Naive thymus-derived CD8-positive, alpha-beta T cell (primary cell): ENCODE measurements around the gene ARID5B. TPM values are rescaled to one million over a fixed set of nuclear protein-coding genes. Genes with fewer than 3 reads are reported as not detected.

ENCODE experiments used
- ATAC-seq, 2 donors: fragments of 150-1000 bp; cut with Tn5 transposase in 1 of 2; sonication (Bioruptor Pico), chemical (Tn5 transposase) in 1 of 2; 1 replicate in 1 of 2; 2 replicates in 1 of 2; pipeline ENCODE4 v1.10.0; 2021; ENCODE audit warnings: mild to moderate bottlenecking in 2 of 2, moderate library complexity in 2 of 2
- POLR2A ChIA-PET: fragments of 350-600 bp; sonication (Branson Sonifier 250); formaldehyde crosslinking; loops from one replicate; lab custom pipeline; 2021; ENCODE audit warnings: antibody characterized with exemption; lab: Charles Lee
- DNase-seq, 10 donors: peaks; one replicate each; pipeline versions ENCODE4 v3.0.0 to v3.0.0-alpha.2; 2020 to 2022
- H3K27ac Mint-ChIP-seq, 10 donors: one replicate each; pipeline ENCODE4 v1.8.0; 2020 to 2022; ENCODE audit warnings: mild to moderate bottlenecking in 10 of 10, mixed read lengths in 10 of 10, moderate library complexity in 4 of 10, inconsistent platforms in 1 of 10
- H3K27me3 Mint-ChIP-seq, 5 donors: one replicate each; pipeline ENCODE4 v1.8.0; 2021 to 2022; ENCODE audit warnings: mixed read lengths in 5 of 5
- H3K36me3 Mint-ChIP-seq, 3 donors: one replicate each; pipeline ENCODE4 v1.8.0; 2020 to 2022; ENCODE audit warnings: mixed read lengths in 3 of 3, mild to moderate bottlenecking in 2 of 3, inconsistent platforms in 1 of 3
- H3K4me1 Mint-ChIP-seq, 4 donors: one replicate each; pipeline ENCODE4 v1.8.0; 2021 to 2022; ENCODE audit warnings: mixed read lengths in 4 of 4
- H3K4me3 Mint-ChIP-seq, 10 donors: one replicate each; pipeline ENCODE4 v1.8.0; 2020 to 2022; ENCODE audit warnings: mild to moderate bottlenecking in 10 of 10, mixed read lengths in 10 of 10, moderate library complexity in 6 of 10, inconsistent platforms in 1 of 10
- H3K9me3 Mint-ChIP-seq, 9 donors: one replicate each; pipeline ENCODE4 v1.8.0; 2020 to 2022; ENCODE audit warnings: mixed read lengths in 9 of 9, mild to moderate bottlenecking in 3 of 9, inconsistent platforms in 1 of 9, moderate library complexity in 1 of 9
- polyA plus RNA-seq, 3 donors: library from polyadenylated mRNA; unstranded; fragments of 300-500 nt; fragmentation: Illumina TruSeq; gene quantifications; one replicate each; pipeline ENCODE4 v1.2.3, GENCODE V29; 2021
- total RNA-seq, 8 experiments: library from RNA in 2 of 8; stranded (reverse) in 2 of 8; gene quantifications; one replicate each; pipeline ENCODE4 v1.2.3 and lab custom pipeline; 2021 to 2026

ARID5B gene
- total and polyA plus RNA-seq, 5 experiments from 2014 or later, result 9.6 to 22.5 (median 12.6) TPM

GRCh38 chr10:61901829-61902444, 438 bp downstream of the ARID5B start:
- H3K9me3 Mint-ChIP-seq, result no peaks in the 10 kb centered on the region
- no peaks in the 10 kb centered on the region for H3K36me3 Mint-ChIP-seq
- H3K27me3 Mint-ChIP-seq, result peaks cover 0 to 4% (median 0%) of the 10 kb centered on the region in 5 donors
- ATAC-seq (no peak), DNase-seq (peak in 1 of 10 donors; percentile 59)
- H3K4me1 Mint-ChIP-seq, result peaks cover 12 to 58% (median 48%) of the 10 kb centered on the region in 4 donors
- H3K27ac Mint-ChIP-seq, result peak overlapping the region; percentile 85 to 99 (median 94)
- peak overlapping the region; percentile 83 to 96 (median 91) for H3K4me3 Mint-ChIP-seq
- POLR2A ChIA-PET, result interaction anchor here (0.6 to 3.5 kb wide), 12 partner anchors 35 to 1453 kb away, joined by 3 to 24 read pairs (median 3); no protein-coding TSS in a partner anchor

DNA sequence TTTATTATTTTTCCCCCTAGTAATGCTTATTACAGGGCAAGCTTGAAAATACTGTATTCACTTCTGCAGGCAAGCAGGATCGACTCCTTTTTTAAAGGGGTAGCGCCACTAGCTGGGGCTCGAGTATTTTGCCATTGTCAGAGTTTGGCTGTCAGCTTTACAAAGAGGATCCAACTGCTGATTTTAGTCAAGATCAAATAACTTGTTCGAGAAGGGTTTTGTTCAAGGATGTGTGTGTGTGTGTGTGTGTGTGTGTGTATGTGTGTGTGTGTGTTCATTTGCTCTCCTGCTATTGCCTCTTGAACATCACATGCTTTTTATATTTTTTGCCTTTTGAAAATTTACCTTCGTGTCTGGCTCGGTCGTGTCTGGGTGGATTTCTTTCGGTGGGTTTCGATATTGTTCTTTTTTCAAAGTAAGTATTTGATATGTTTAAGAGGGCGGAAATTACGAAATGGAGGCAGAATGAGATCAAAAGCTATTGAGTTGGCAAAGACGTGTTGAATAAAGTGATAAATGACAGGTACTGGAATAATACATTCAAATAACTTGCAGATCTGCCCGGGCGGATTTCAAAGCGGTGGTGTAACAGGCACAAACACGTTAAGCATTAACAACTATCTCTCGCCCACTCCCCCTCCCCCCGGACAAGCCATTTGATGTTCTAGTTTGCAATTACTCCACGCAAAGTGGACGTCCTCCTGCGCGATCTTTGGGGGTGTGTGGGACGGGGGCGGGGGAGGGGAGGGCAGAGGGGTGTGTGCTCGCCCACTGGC, 1.1 kb downstream of the ARID5B start:
- peak overlapping the region; percentile 85 to 99 (median 94) for H3K27ac Mint-ChIP-seq
- peaks cover 11 to 53% (median 41%) of the 10 kb centered on the region in 4 donors for H3K4me1 Mint-ChIP-seq
- peak; percentile 11 to 88 (median 66) for DNase-seq
- H3K4me3 Mint-ChIP-seq, result peak overlapping the region; percentile 83 to 96 (median 91)
- peak; percentile 62 to 70 for ATAC-seq
- POLR2A ChIA-PET, result interaction anchor here (0.6 to 3.5 kb wide), 12 partner anchors 35 to 1453 kb away, joined by 3 to 24 read pairs (median 4); no protein-coding TSS in a partner anchor
- no peaks in the 10 kb centered on the region for H3K9me3 Mint-ChIP-seq
- H3K36me3 Mint-ChIP-seq, result no peaks in the 10 kb centered on the region
- peaks cover 0 to 4% (median 0%) of the 10 kb centered on the region in 5 donors for H3K27me3 Mint-ChIP-seq

- Mint-ChIP-seq H3K27me3 (peaks cover 0 to 4% (median 0%) of the 10 kb centered on the region in 5 donors), H3K4me3 (peak overlapping the region; percentile 83 to 96 (median 93)), H3K4me1 (peaks cover 9 to 50% (median 34%) of the 10 kb centered on the region in 4 donors), H3K27ac (peak overlapping the region; percentile 91 to 98 (median 96)), H3K36me3 (no peaks in the 10 kb centered on the region), H3K9me3 (no peaks in the 10 kb centered on the region)
- DNase-seq (peak; percentile 48 to 81 (median 62)), ATAC-seq (peak; percentile 54 to 58)
- POLR2A ChIA-PET, result interaction anchor here (0.6 to 3.5 kb wide), 9 partner anchors 31 to 282 kb away, joined by 3 to 24 read pairs (median 4); no protein-coding TSS in a partner anchor
Measured at GRCh38 chr10:61903221-61903927, 1.9 kb downstream of the ARID5B start.

- Mint-ChIP-seq H3K27me3 (peaks cover 0 to 4% (median 0%) of the 10 kb centered on the region in 5 donors), H3K27ac (peak overlapping the region in 9 of 10 donors; percentile 78 to 98 (median 96)), H3K36me3 (peaks cover 0 to 2% (median 0%) of the 10 kb centered on the region in 3 donors), H3K4me3 (peak overlapping the region; percentile 83 to 96 (median 93)), H3K4me1 (peaks cover 9 to 47% (median 30%) of the 10 kb centered on the region in 4 donors), H3K9me3 (no peaks in the 10 kb centered on the region)
- no peak for DNase-seq
- POLR2A ChIA-PET, result interaction anchor here (0.6 to 3.5 kb wide), 7 partner anchors 30 to 280 kb away, joined by 3 to 24 read pairs (median 5); no protein-coding TSS in a partner anchor
- no peak for ATAC-seq
Measured at GRCh38 chr10:61903928-61904344, 2.4 kb downstream of the ARID5B start.

DNA sequence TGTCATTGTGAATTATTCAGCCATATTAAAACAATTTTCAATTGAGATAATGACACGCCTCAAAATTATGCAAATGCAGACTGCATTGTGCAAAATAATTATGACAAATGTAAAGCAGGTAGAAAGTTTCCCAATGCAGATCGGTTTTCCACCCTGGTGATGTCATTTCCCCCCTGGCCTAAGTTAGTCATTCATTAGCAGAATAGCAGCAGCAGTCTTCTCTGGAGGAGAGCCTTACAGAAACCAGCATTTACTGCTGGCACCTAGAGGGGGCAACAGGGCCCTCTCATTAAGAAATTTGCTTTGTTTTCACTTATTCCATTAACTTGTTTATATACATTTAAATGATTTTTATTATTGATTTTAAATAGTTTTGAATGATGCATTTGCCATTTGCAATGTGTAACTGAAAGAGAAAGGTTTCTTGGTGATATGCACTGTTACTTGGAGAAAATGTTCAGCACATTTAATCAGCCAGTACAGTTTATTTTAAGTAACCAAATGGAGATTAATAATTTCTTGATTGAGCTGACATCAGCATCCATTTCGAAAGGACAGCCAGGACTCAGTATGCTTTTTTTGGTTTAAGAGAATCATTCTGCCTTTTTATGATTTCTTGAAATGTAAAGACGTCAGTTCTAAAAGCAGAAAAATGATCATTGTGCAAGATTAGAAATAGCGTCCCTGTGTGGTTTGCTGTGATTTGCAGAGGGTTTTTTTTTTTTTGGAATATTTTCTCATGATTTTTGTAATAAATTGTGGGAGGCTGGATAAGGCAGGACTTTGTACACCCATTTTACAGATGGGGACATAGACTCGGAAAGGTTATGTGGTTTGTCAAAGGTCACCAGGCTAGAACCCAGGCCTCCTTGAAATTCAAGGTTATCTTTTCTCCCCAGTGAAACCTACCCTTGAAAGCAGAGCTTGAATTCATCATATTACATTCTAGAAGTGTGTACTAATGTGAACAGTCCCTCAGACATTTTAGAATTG, 3.5 kb downstream of the ARID5B start:
- Mint-ChIP-seq H3K36me3 (peaks cover 0 to 3% (median 3%) of the 10 kb centered on the region in 3 donors), H3K27ac (peak overlapping the region in 8 of 10 donors; percentile 8 to 97 (median 94)), H3K4me3 (peak overlapping the region; percentile 83 to 96 (median 93)), H3K9me3 (no peaks in the 10 kb centered on the region), H3K4me1 (peaks cover 12 to 44% (median 27%) of the 10 kb centered on the region in 4 donors), H3K27me3 (peaks cover 0 to 4% (median 0%) of the 10 kb centered on the region in 5 donors)
- DNase-seq, result peak in 2 of 10 donors; percentile 12
- POLR2A ChIA-PET, result interaction anchor here (0.9 kb wide), 2 partner anchors 39 to 139 kb away, joined by 3 read pairs; no protein-coding TSS in a partner anchor
- no peak for ATAC-seq

GRCh38 chr10:61905837-61906561, 4.5 kb downstream of the ARID5B start:
- Mint-ChIP-seq H3K27ac (peak overlapping the region in 1 of 10 donors; percentile 92), H3K4me3 (no peak overlapping the region), H3K27me3 (peaks cover 0 to 4% (median 0%) of the 10 kb centered on the region in 5 donors), H3K4me1 (peaks cover 12 to 50% (median 33%) of the 10 kb centered on the region in 4 donors), H3K36me3 (peaks cover 0 to 3% (median 3%) of the 10 kb centered on the region in 3 donors), H3K9me3 (no peaks in the 10 kb centered on the region)
- no peak for ATAC-seq
- no peak for DNase-seq
- POLR2A ChIA-PET, result no interaction called here

- H3K4me3 Mint-ChIP-seq, result no peak overlapping the region
Measured at GRCh38 chr10:61906562-61906901, 5.0 kb downstream of the ARID5B start.

GRCh38 chr10:61907011-61907410, 5.5 kb downstream of the ARID5B start:
- peaks cover 0 to 3% (median 3%) of the 10 kb centered on the region in 3 donors for H3K36me3 Mint-ChIP-seq
- H3K4me1 Mint-ChIP-seq, result peaks cover 17 to 58% (median 40%) of the 10 kb centered on the region in 4 donors

More at GRCh38 chr10:61906562-61906901, 5.0 kb downstream of the ARID5B start:
- H3K36me3 Mint-ChIP-seq, result peaks cover 0 to 3% (median 3%) of the 10 kb centered on the region in 3 donors
- POLR2A ChIA-PET, result no interaction called here
- peaks cover 0 to 4% (median 0%) of the 10 kb centered on the region in 5 donors for H3K27me3 Mint-ChIP-seq
- ATAC-seq (no peak), DNase-seq (no peak)
- no peak overlapping the region for H3K27ac Mint-ChIP-seq
- H3K9me3 Mint-ChIP-seq, result no peaks in the 10 kb centered on the region
- H3K4me1 Mint-ChIP-seq, result peaks cover 14 to 53% (median 36%) of the 10 kb centered on the region in 4 donors

GRCh38 chr10:61907587-61907986, 6.1 kb downstream of the ARID5B start:
- peaks cover 0 to 2% (median 0%) of the 10 kb centered on the region in 5 donors for H3K27me3 Mint-ChIP-seq
- peaks cover 15 to 62% (median 41%) of the 10 kb centered on the region in 4 donors for H3K4me1 Mint-ChIP-seq
- no peak overlapping the region for H3K27ac Mint-ChIP-seq
- H3K36me3 Mint-ChIP-seq, result peaks cover 0 to 3% (median 3%) of the 10 kb centered on the region in 3 donors
- ATAC-seq (no peak), DNase-seq (no peak)
- no peaks in the 10 kb centered on the region for H3K9me3 Mint-ChIP-seq
- POLR2A ChIA-PET, result no interaction called here
- H3K4me3 Mint-ChIP-seq, result no peak overlapping the region

More at GRCh38 chr10:61907011-61907410, 5.5 kb downstream of the ARID5B start:
- H3K27me3 Mint-ChIP-seq, result peaks cover 0 to 4% (median 0%) of the 10 kb centered on the region in 5 donors
- ATAC-seq (no peak), DNase-seq (no peak)
- no peak overlapping the region for H3K4me3 Mint-ChIP-seq
- H3K9me3 Mint-ChIP-seq, result no peaks in the 10 kb centered on the region
- POLR2A ChIA-PET, result no interaction called here
- no peak overlapping the region for H3K27ac Mint-ChIP-seq

GRCh38 chr10:61910226-61910805, 8.8 kb downstream of the ARID5B start:
- ATAC-seq, result no peak
- POLR2A ChIA-PET, result no interaction called here
- Mint-ChIP-seq H3K27ac (peak overlapping the region in 1 of 10 donors; percentile 24), H3K36me3 (peaks cover 3 to 19% (median 5%) of the 10 kb centered on the region in 3 donors), H3K27me3 (no peaks in the 10 kb centered on the region), H3K9me3 (no peaks in the 10 kb centered on the region), H3K4me3 (no peak overlapping the region), H3K4me1 (peaks cover 12 to 62% (median 37%) of the 10 kb centered on the region in 4 donors)
- DNase-seq, result no peak
